COLO829 (cell line): ENCODE data around the gene NGEF.
"Not testable (repeated sequence)": the region's sequence is repeated elsewhere in the genome, so short reads cannot be mapped to it uniquely, and the experiment has no call there.

ENCODE experiments used
- DNase-seq: peaks from one replicate; pipeline ENCODE4 v3.0.0; 2012; ENCODE audit warnings: low spot score

NGEF gene

GRCh38 chr2:233023007-233023760 lies 10.1 kb upstream of the NGEF start:
- no peak for DNase-seq

GRCh38 chr2:233022561-233022960 lies 9.5 kb upstream of the NGEF start:
- DNase-seq = no peak

GRCh38 chr2:233021771-233022170 lies 8.7 kb upstream of the NGEF start:
- no peak for DNase-seq

GRCh38 chr2:233020454-233020853 lies 7.4 kb upstream of the NGEF start:
- no peak for DNase-seq

- not testable (repeated sequence) for DNase-seq
Observed at GRCh38 chr2:233019610-233020009, 6.6 kb upstream of the NGEF start.

GRCh38 chr2:233017947-233018346 lies 4.9 kb upstream of the NGEF start:
- DNase-seq = no peak

GRCh38 chr2:233015019-233015645 lies 2.1 kb upstream of the NGEF start:
- no peak for DNase-seq

- DNase-seq = no peak
Observed at GRCh38 chr2:233013650-233014049, 594 bp upstream of the NGEF start.

GRCh38 chr2:233012301-233012971 lies 620 bp downstream of the NGEF start:
- no peak for DNase-seq

GRCh38 chr2:233011702-233012131 lies 1.3 kb downstream of the NGEF start:
- no peak for DNase-seq

- no peak for DNase-seq
Observed at GRCh38 chr2:233011268-233011650, 1.8 kb downstream of the NGEF start.

GRCh38 chr2:233010569-233011267 lies 2.3 kb downstream of the NGEF start:
- no peak for DNase-seq

- DNase-seq = no peak
Observed at GRCh38 chr2:233009661-233010060, 3.4 kb downstream of the NGEF start.

GRCh38 chr2:233007739-233008138 lies 5.3 kb downstream of the NGEF start:
- no peak for DNase-seq

- no peak for DNase-seq
Observed at GRCh38 chr2:233007270-233007669, 5.8 kb downstream of the NGEF start.

- DNase-seq = no peak
Observed at GRCh38 chr2:233006648-233007047, 6.4 kb downstream of the NGEF start.

- no peak for DNase-seq
Observed at GRCh38 chr2:233005096-233005495, 8.0 kb downstream of the NGEF start.

- no peak for DNase-seq
Observed at GRCh38 chr2:233003658-233004555, 9.1 kb downstream of the NGEF start.

- DNase-seq = no peak
Observed at GRCh38 chr2:233002829-233003657, 10.0 kb downstream of the NGEF start.

- no peak for DNase-seq
Observed at GRCh38 chr2:233000886-233001750, 11.9 kb downstream of the NGEF start.
